ENCODE data around the gene SPTLC3. TPM values are rescaled to one million over a fixed set of nuclear protein-coding genes. Genes with fewer than 3 reads are reported as not detected.

The SPTLC3 gene
- total and polyA plus RNA-seq, 8 donors = 1.1 to 33.9 (median 2.1) TPM; not detected in 1

GRCh38 chr20:13139459-13140150, 130.8 kb downstream of the SPTLC3 start:
- DNase-seq = no peak
- intact Hi-C loops (cut with DNase I; ENCODE audit: low total_unique reads) = no loop called here
- no peaks in the 10 kb centered on the region for H3K27me3 ChIP-seq
- WGBS, 5 donors = 81 to 91% (median 89%) methylated on average over 4 of the region's 4 CpGs
- TF ChIP-seq EP300 (IDR thresholded peaks at IDR 0.05) = no peak
- TF ChIP-seq POLR2AphosphoS5 (IDR thresholded peaks at IDR 0.05) = no peak
- no peak for TF ChIP-seq POLR2A (IDR thresholded peaks at IDR 0.05)
- no peak for TF ChIP-seq CTCF (IDR thresholded peaks at IDR 0.05)
- no peaks in the 10 kb centered on the region for H3K4me1 ChIP-seq
- no peak overlapping the region for H3K4me3 ChIP-seq
- H3K9me3 ChIP-seq = no peaks in the 10 kb centered on the region
- H3K36me3 ChIP-seq = no peaks in the 10 kb centered on the region
- H3K27ac ChIP-seq = no peak overlapping the region

DNA sequence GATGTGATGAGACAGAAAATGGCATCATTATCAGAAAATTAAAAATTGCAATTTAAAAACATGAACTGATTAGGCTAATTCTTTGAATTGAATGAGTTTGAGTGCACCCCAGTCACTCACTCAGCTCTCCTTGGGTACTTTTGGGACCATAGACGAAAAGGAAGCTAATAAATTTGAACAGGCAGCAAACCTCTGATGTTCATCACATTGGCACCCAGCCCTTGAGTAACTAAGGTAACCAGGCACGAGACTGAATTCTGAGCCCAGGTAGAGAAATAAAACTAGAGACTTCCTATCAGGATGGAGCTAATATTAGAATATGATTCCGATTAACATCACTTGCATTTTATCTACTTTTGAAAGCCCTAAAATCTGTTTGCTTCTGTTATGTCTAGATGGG, 131.4 kb downstream of the SPTLC3 start:
- H3K9me3 ChIP-seq = no peaks in the 10 kb centered on the region
- no peaks in the 10 kb centered on the region for H3K36me3 ChIP-seq
- no peaks in the 10 kb centered on the region for H3K4me1 ChIP-seq
- H3K4me3 ChIP-seq = no peak overlapping the region
- no peak for DNase-seq
- TF ChIP-seq CTCF (IDR thresholded peaks at IDR 0.05) (no peak), POLR2A (IDR thresholded peaks at IDR 0.05) (no peak), POLR2AphosphoS5 (IDR thresholded peaks at IDR 0.05) (no peak), EP300 (IDR thresholded peaks at IDR 0.05) (no peak)
- H3K27me3 ChIP-seq = no peaks in the 10 kb centered on the region
- no peak overlapping the region for H3K27ac ChIP-seq
- intact Hi-C loops (cut with DNase I; ENCODE audit: low total_unique reads) = no loop called here
- WGBS, 5 donors = 79 to 88% (median 83%) methylated on average over 3 of the region's 3 CpGs

DNA sequence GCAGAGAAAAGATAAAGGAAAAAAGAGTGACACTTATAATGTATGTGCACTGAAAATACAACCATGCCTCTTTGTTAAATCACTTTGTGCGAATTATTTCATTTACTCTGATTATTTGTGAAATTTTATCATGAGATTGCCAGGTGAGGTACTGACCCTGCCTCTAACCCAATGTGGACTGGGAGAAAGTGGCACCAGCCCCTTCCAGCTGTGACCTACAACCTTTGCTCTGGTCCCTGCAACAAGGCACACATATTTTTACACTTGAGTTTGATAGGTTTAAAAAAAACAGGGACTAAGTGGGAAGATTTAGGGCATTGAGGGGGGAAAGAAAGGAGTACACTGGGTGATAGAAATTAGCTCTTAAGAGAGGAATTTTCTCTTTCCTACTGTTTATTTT, 132.0 kb downstream of the SPTLC3 start:
- Histone ChIP-seq H3K9me3 (no peaks in the 10 kb centered on the region), H3K36me3 (no peaks in the 10 kb centered on the region), H3K27ac (no peak overlapping the region), H3K4me3 (no peak overlapping the region), H3K4me1 (no peaks in the 10 kb centered on the region), H3K27me3 (no peaks in the 10 kb centered on the region)
- 75 to 89% (median 83%) methylated on average over 1 of the region's 1 CpG for WGBS, 5 donors
- DNase-seq = no peak
- TF ChIP-seq POLR2A (IDR thresholded peaks at IDR 0.05) (no peak), EP300 (IDR thresholded peaks at IDR 0.05) (no peak), POLR2AphosphoS5 (IDR thresholded peaks at IDR 0.05) (no peak), CTCF (IDR thresholded peaks at IDR 0.05) (no peak)
- intact Hi-C loops (cut with DNase I; ENCODE audit: low total_unique reads) = no loop called here

DNA sequence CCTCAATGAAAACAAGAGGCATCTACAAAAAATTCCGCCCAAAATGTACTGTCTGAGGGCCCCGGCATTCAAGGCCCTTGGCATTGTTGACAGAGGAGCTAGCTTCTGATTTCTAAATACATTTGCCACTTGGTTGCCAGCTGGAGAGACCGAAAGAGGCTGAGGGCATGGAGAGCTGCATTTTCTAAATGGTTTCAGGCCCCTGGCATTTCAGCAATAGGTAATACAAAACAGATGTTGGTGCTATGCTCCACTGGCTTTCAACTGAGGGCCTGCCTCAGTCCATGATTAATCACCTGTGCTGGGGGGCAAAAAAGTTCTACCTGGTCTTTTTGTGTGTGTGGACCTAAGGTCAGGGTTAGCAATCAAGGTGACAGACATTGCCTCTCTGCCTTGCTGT, 132.8 kb downstream of the SPTLC3 start:
- H3K4me1 ChIP-seq = no peaks in the 10 kb centered on the region
- H3K27ac ChIP-seq = no peak overlapping the region
- intact Hi-C loops (cut with DNase I; ENCODE audit: low total_unique reads) = no loop called here
- no peaks in the 10 kb centered on the region for H3K36me3 ChIP-seq
- DNase-seq = no peak
- no peaks in the 10 kb centered on the region for H3K9me3 ChIP-seq
- no peaks in the 10 kb centered on the region for H3K27me3 ChIP-seq
- WGBS, 5 donors = 81 to 90% (median 86%) methylated on average over 3 of the region's 3 CpGs
- H3K4me3 ChIP-seq = no peak overlapping the region
- TF ChIP-seq POLR2A (IDR thresholded peaks at IDR 0.05) = no peak
- no peak for TF ChIP-seq POLR2AphosphoS5 (IDR thresholded peaks at IDR 0.05)

GRCh38 chr20:13142143-13142542, 133.4 kb downstream of the SPTLC3 start:
- Histone ChIP-seq H3K4me1 (peaks cover 0 to 4% (median 0%) of the 10 kb centered on the region in 4 donors), H3K27me3 (no peaks in the 10 kb centered on the region), H3K36me3 (no peaks in the 10 kb centered on the region), H3K27ac (no peak overlapping the region), H3K4me3 (no peak overlapping the region), H3K9me3 (no peaks in the 10 kb centered on the region)
- no peak for DNase-seq
- 59 to 89% (median 69%) methylated on average over 1 of the region's 1 CpG for whole genome bisulfite sequencing, 5 donors
- TF ChIP-seq POLR2AphosphoS5 (IDR thresholded peaks at IDR 0.05) (no peak), POLR2A (IDR thresholded peaks at IDR 0.05) (no peak), CTCF (IDR thresholded peaks at IDR 0.05) (no peak), EP300 (IDR thresholded peaks at IDR 0.05) (no peak)
- intact Hi-C loops (cut with DNase I; ENCODE audit: low total_unique reads) = no loop called here
